ENCODE data around the gene KIF17.

Gene KIF17

GRCh38 chr1:20618550-20618949 is 99.3 kb downstream of the KIF17 start:
- Histone ChIP-seq H3K4me3 (ENCODE audit: insufficient read length, low read depth) (no peak overlapping the region), H3K27me3 (ENCODE audit: insufficient read depth, insufficient read length) (no peaks in the 10 kb centered on the region), H3K9me3 (ENCODE audit: insufficient read depth, low read length) (no peaks in the 10 kb centered on the region), H3K36me3 (ENCODE audit: insufficient read depth, insufficient read length, low read length) (no peaks in the 10 kb centered on the region), H3K4me1 (ENCODE audit: insufficient read depth, insufficient read length) (peaks cover 4% of the 10 kb centered on the region), H3K9ac (ENCODE audit: insufficient read length, low read depth) (no peak overlapping the region)
- TF ChIP-seq SUZ12 (IDR thresholded peaks at IDR 0.05; ENCODE audit: extremely low read depth, insufficient read depth, insufficient read length), result no peak
- TF ChIP-seq YY1 (IDR thresholded peaks at IDR 0.05; ENCODE audit: insufficient read depth, insufficient read length), result no peak
- no peak for TF ChIP-seq ZNF274 (IDR thresholded peaks at IDR 0.05; ENCODE audit: low read depth, low read length)
- no peak for DNase-seq (ENCODE audit: low read depth, low spot score)

GRCh38 chr1:20616847-20617487 is 100.8 kb downstream of the KIF17 start:
- no peak overlapping the region for H3K4me3 ChIP-seq (ENCODE audit: insufficient read length, low read depth)
- DNase-seq (ENCODE audit: low read depth, low spot score), result no peak
- H3K9me3 ChIP-seq (ENCODE audit: insufficient read depth, low read length), result no peaks in the 10 kb centered on the region
- no peak overlapping the region for H3K9ac ChIP-seq (ENCODE audit: insufficient read length, low read depth)
- H3K4me1 ChIP-seq (ENCODE audit: insufficient read depth, insufficient read length), result peaks cover 5% of the 10 kb centered on the region
- no peak for TF ChIP-seq ZNF274 (IDR thresholded peaks at IDR 0.05; ENCODE audit: low read depth, low read length)
- TF ChIP-seq YY1 (IDR thresholded peaks at IDR 0.05; ENCODE audit: insufficient read depth, insufficient read length), result no peak
- no peak for TF ChIP-seq SUZ12 (IDR thresholded peaks at IDR 0.05; ENCODE audit: extremely low read depth, insufficient read depth, insufficient read length)
- no peaks in the 10 kb centered on the region for H3K27me3 ChIP-seq (ENCODE audit: insufficient read depth, insufficient read length)
- H3K36me3 ChIP-seq (ENCODE audit: insufficient read depth, insufficient read length, low read length), result no peaks in the 10 kb centered on the region

GRCh38 chr1:20615946-20616846 is 101.6 kb downstream of the KIF17 start:
- Histone ChIP-seq H3K4me3 (ENCODE audit: insufficient read length, low read depth) (no peak overlapping the region), H3K27me3 (ENCODE audit: insufficient read depth, insufficient read length) (no peaks in the 10 kb centered on the region), H3K4me1 (ENCODE audit: insufficient read depth, insufficient read length) (peaks cover 7% of the 10 kb centered on the region), H3K36me3 (ENCODE audit: insufficient read depth, insufficient read length, low read length) (no peaks in the 10 kb centered on the region), H3K9ac (ENCODE audit: insufficient read length, low read depth) (no peak overlapping the region), H3K9me3 (ENCODE audit: insufficient read depth, low read length) (no peaks in the 10 kb centered on the region)
- no peak for TF ChIP-seq YY1 (IDR thresholded peaks at IDR 0.05; ENCODE audit: insufficient read depth, insufficient read length)
- no peak for TF ChIP-seq SUZ12 (IDR thresholded peaks at IDR 0.05; ENCODE audit: extremely low read depth, insufficient read depth, insufficient read length)
- TF ChIP-seq ZNF274 (IDR thresholded peaks at IDR 0.05; ENCODE audit: low read depth, low read length), result no peak
- no peak for DNase-seq (ENCODE audit: low read depth, low spot score)

GRCh38 chr1:20614131-20614579 is 103.7 kb downstream of the KIF17 start:
- H3K9ac ChIP-seq (ENCODE audit: insufficient read length, low read depth), result no peak overlapping the region

More at GRCh38 chr1:20614131-20614579, 103.7 kb downstream of the KIF17 start:
- no peak for DNase-seq (ENCODE audit: low read depth, low spot score)
- no peak for TF ChIP-seq SUZ12 (IDR thresholded peaks at IDR 0.05; ENCODE audit: extremely low read depth, insufficient read depth, insufficient read length)
- no peak for TF ChIP-seq YY1 (IDR thresholded peaks at IDR 0.05; ENCODE audit: insufficient read depth, insufficient read length)
- no peak for TF ChIP-seq ZNF274 (IDR thresholded peaks at IDR 0.05; ENCODE audit: low read depth, low read length)
- Histone ChIP-seq H3K4me3 (ENCODE audit: insufficient read length, low read depth) (no peak overlapping the region), H3K27me3 (ENCODE audit: insufficient read depth, insufficient read length) (no peaks in the 10 kb centered on the region), H3K4me1 (ENCODE audit: insufficient read depth, insufficient read length) (peaks cover 10% of the 10 kb centered on the region), H3K36me3 (ENCODE audit: insufficient read depth, insufficient read length, low read length) (no peaks in the 10 kb centered on the region), H3K9me3 (ENCODE audit: insufficient read depth, low read length) (no peaks in the 10 kb centered on the region)
